Loucy (cell line): ENCODE measurements around the gene DYNC1H1.
A peak's percentile ranks its signal among the peaks of the same experiment; 100 is the strongest.

Source experiments
- H2AFZ ChIP-seq: fragments of 200-600 bp; sonication (generic); 2 replicates; pipeline ENCODE4 v1.6.0; 2016; ENCODE audit warnings: antibody characterized with exemption, mild to moderate bottlenecking, low read length, moderate library complexity
- H3F3A ChIP-seq: fragments of 200-600 bp; 2 replicates; pipeline ENCODE4 v1.6.0; 2016; ENCODE audit warnings: antibody characterized with exemption, low read depth, mild to moderate bottlenecking
- H3K27me3 ChIP-seq: fragments of 200-600 bp; sonication (generic); 2 replicates; pipeline ENCODE4 v1.6.1; 2014; ENCODE audit warnings: low read length, mild to moderate bottlenecking; ENCODE audit not compliant: insufficient read depth, poor library complexity, severe bottlenecking
- H3K36me3 ChIP-seq: fragments of 200-600 bp; sonication (generic); 2 replicates; pipeline ENCODE4 v1.6.1; 2016; ENCODE audit warnings: low read length; ENCODE audit not compliant: insufficient read depth
- H3K4me1 ChIP-seq: fragments of 200-600 bp; sonication (generic); 2 replicates; pipeline ENCODE4 v1.5.1; 2014; ENCODE audit warnings: low read length, mild to moderate bottlenecking; ENCODE audit not compliant: insufficient read depth, poor library complexity, severe bottlenecking
- H3K4me2 ChIP-seq: fragments of 200-600 bp; sonication (generic); 2 replicates; pipeline ENCODE4 v1.6.0; 2014; ENCODE audit warnings: antibody characterized with exemption, low read length, low read depth, mild to moderate bottlenecking; ENCODE audit not compliant: poor library complexity, severe bottlenecking
- H3K4me3 ChIP-seq: fragments of 200-600 bp; sonication (generic); 2 replicates; pipeline ENCODE4 v1.5.1; 2014; ENCODE audit warnings: low read length, mild to moderate bottlenecking, mixed read lengths; ENCODE audit not compliant: poor library complexity, severe bottlenecking
- H3K79me2 ChIP-seq: fragments of 200-600 bp; sonication (generic); 2 replicates; pipeline ENCODE4 v1.6.1; 2014; ENCODE audit warnings: low read length; ENCODE audit not compliant: insufficient read depth
- H3K9ac ChIP-seq: fragments of 200-600 bp; sonication (generic); 2 replicates; pipeline ENCODE4 v1.6.0; 2014; ENCODE audit warnings: mild to moderate bottlenecking, low read depth, low read length, moderate library complexity; ENCODE audit not compliant: poor library complexity, severe bottlenecking
- H3K9me2 ChIP-seq: fragments of 200-600 bp; sonication (generic); replicated peaks from 2 replicates; pipeline ENCODE4 v1.6.1; 2016; ENCODE audit warnings: low read depth, low read length, mixed read lengths
- H3K9me3 ChIP-seq: fragments of 200-600 bp; sonication (generic); 2 replicates; pipeline ENCODE4 v1.6.1; 2014; ENCODE audit warnings: mild to moderate bottlenecking, antibody characterized with exemption, low read length, low read depth; ENCODE audit not compliant: insufficient read depth
- H4K20me1 ChIP-seq: fragments of 200-600 bp; sonication (generic); 2 replicates; pipeline ENCODE4 v1.6.0; 2014; ENCODE audit warnings: antibody characterized with exemption, low read length, mild to moderate bottlenecking; ENCODE audit not compliant: insufficient read depth, poor library complexity, severe bottlenecking
- EZH2phosphoT487 ChIP-seq: fragments of 200-600 bp; IDR thresholded peaks from 2 replicates; pipeline ENCODE4 v1.6.1; 2018; ENCODE audit warnings: antibody characterized with exemption, mild to moderate bottlenecking, moderate library complexity, borderline replicate concordance
- TF ChIP-seq, protein P1 (sequence below): fragments of 200-600 bp; sonication (generic); conservative IDR thresholded peaks from 2 replicates; pipeline ENCODE4 v1.5.1; 2014; ENCODE audit warnings: mild to moderate bottlenecking, antibody characterized with exemption, low read length

DYNC1H1 gene

DNA sequence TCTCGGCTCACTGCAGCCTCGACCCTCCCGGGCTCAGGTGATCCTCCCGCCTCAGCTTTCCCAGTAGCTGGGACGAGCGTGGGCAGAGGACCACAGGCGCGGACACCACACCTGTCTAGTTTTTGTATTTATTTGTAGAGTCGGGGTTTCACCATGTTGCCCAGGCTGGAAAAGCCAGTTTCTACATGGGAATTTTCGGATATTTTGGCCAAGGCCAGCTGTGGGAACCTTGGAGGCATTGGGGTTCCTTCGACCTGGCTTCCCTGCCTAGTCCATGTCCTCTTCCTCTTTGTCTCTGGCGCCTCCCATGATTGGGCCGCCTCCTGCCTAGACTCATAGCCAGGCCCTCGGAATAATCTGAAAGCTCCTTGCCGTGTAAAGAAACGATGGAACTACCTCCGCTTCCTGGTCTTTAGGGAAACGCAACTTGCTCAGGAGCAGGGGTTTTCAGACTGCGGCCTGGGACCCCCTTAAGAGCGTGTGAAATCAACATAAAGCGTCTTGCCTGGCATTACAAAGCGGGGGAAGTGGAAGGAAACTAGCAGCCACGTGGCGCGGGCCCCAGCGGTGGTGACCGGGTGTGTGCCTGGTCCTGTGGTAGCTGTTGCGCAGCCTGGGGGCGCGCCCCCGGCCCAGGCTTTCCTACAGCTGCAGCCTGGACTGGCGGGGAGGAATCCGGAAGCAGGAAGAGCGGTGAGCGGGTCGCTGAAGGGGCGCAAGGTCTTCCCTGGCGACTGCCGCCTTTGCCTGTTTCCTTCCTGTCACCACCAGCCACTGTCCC is 123.8 kb downstream of the DYNC1H1 start:
- Histone ChIP-seq H3K4me2 (peak overlapping the region; percentile 88), H3F3A (no peaks in the 10 kb centered on the region), H3K9me3 (no peaks in the 10 kb centered on the region), H3K9me2 (no peaks in the 10 kb centered on the region), H3K9ac (peak overlapping the region; percentile 98), H3K4me1 (peaks cover 40% of the 10 kb centered on the region), H3K27me3 (no peaks in the 10 kb centered on the region), H2AFZ (peak overlapping the region; percentile 57), H3K36me3 (peaks cover 27% of the 10 kb centered on the region), H3K4me3 (peak overlapping the region; percentile 83), H3K79me2 (peaks cover 36% of the 10 kb centered on the region), H4K20me1 (peaks cover 30% of the 10 kb centered on the region)
- TF ChIP-seq, protein P1, sequence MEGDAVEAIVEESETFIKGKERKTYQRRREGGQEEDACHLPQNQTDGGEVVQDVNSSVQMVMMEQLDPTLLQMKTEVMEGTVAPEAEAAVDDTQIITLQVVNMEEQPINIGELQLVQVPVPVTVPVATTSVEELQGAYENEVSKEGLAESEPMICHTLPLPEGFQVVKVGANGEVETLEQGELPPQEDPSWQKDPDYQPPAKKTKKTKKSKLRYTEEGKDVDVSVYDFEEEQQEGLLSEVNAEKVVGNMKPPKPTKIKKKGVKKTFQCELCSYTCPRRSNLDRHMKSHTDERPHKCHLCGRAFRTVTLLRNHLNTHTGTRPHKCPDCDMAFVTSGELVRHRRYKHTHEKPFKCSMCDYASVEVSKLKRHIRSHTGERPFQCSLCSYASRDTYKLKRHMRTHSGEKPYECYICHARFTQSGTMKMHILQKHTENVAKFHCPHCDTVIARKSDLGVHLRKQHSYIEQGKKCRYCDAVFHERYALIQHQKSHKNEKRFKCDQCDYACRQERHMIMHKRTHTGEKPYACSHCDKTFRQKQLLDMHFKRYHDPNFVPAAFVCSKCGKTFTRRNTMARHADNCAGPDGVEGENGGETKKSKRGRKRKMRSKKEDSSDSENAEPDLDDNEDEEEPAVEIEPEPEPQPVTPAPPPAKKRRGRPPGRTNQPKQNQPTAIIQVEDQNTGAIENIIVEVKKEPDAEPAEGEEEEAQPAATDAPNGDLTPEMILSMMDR = no peak
- no peak for TF ChIP-seq EZH2phosphoT487

DNA sequence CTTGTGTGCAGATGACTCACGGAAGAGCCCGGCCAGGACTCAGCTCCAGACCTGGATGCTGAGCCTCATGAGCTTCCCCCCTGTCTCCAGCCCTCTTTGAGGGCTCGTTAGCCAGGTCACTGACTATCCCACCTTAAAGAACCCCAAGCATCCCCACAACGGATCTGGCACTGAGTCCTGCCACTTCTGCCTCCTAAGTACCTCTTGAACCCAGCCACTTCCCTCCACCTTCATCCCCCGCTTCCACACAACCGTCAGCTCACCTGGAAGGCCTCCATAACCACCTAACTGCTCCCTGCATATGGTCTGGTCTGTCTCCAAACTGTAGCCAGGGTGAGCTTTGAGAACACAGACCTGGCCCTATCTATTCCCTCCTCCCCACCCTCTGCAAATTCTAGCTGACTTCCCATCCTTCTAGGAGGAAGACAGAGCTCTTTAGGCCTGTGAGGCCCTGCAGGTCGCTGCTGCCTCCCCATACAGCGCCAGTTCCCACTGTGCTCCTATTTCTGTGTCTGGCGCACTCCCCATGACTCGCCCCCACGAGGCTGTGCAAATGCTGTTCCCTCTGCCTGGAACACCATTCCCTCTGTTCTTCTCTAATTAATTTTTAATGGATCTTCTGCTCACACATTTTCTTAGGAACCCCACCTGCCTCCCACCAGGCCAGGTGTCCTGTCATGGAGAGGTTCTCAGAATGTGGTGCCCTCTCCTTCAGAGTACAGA is 125.4 kb downstream of the DYNC1H1 start:
- H3K4me1 ChIP-seq = peaks cover 28% of the 10 kb centered on the region

DNA sequence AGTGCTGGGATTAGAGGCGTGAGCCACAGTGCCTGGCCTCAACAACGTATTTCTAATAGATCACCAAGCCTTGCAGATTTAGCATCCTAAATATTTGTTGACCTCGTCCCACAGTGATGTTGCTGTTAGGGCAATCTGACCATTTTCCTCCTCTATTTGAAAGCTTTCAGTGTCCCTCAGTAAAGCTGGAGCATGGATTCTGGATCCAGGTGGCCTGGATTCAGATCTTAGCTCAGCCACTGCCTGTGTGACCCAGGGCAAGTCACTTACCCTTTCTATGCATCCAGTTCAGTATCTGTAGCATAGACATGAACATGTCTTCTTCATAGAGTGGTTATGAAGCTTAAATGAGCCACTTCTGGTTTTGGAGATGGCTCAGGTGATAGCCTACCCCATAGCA is 126.3 kb downstream of the DYNC1H1 start:
- Histone ChIP-seq H2AFZ (no peak overlapping the region), H3K9ac (no peak overlapping the region), H3F3A (no peaks in the 10 kb centered on the region), H3K4me2 (no peak overlapping the region), H4K20me1 (peaks cover 5% of the 10 kb centered on the region), H3K79me2 (peaks cover 11% of the 10 kb centered on the region), H3K9me3 (no peaks in the 10 kb centered on the region), H3K4me3 (no peak overlapping the region), H3K27me3 (no peaks in the 10 kb centered on the region), H3K36me3 (peaks cover 1% of the 10 kb centered on the region; the same call in 1 of the 2 replicates), H3K9me2 (no peaks in the 10 kb centered on the region), H3K4me1 (peaks cover 19% of the 10 kb centered on the region)
- no peak for TF ChIP-seq EZH2phosphoT487
- TF ChIP-seq, protein P1 = no peak

More for the DNA sequence above, 125.4 kb downstream of the DYNC1H1 start:
- H3K4me2 ChIP-seq = peak overlapping the region; percentile 88
- H3K9me2 ChIP-seq = no peaks in the 10 kb centered on the region
- no peaks in the 10 kb centered on the region for H3K9me3 ChIP-seq
- no peak overlapping the region for H3K9ac ChIP-seq
- H3K36me3 ChIP-seq = peaks cover 11% of the 10 kb centered on the region
- no peak for TF ChIP-seq EZH2phosphoT487
- TF ChIP-seq, protein P1 = no peak
- H4K20me1 ChIP-seq = peaks cover 14% of the 10 kb centered on the region
- no peak overlapping the region for H3K4me3 ChIP-seq
- no peaks in the 10 kb centered on the region for H3K27me3 ChIP-seq
- H3F3A ChIP-seq = no peaks in the 10 kb centered on the region
- peaks cover 21% of the 10 kb centered on the region for H3K79me2 ChIP-seq
- no peak overlapping the region for H2AFZ ChIP-seq
